Neural crest cell (in vitro differentiated cells): ENCODE data around the gene DENND1A. TPM values are rescaled to one million over a fixed set of nuclear protein-coding genes. Genes with fewer than 3 reads are reported as not detected.

ENCODE experiments used
- DNase-seq: peaks from one replicate; pipeline ENCODE4 v3.0.0; 2021; ENCODE audit warnings: low read depth, mixed read lengths, low spot score
- H3K27ac Mint-ChIP-seq: one replicate; pipeline ENCODE4 v1.8.0; 2021; ENCODE audit warnings: mild to moderate bottlenecking, mixed read lengths; ENCODE audit not compliant: unreplicated experiment
- H3K27me3 Mint-ChIP-seq: 2 replicates; pipeline ENCODE4 v1.8.0; 2021; ENCODE audit warnings: low read depth, mild to moderate bottlenecking, mixed read lengths
- H3K36me3 Mint-ChIP-seq: 2 replicates; pipeline ENCODE4 v1.8.0; 2021; ENCODE audit warnings: low read depth, mild to moderate bottlenecking, mixed read lengths
- H3K4me1 Mint-ChIP-seq: 2 replicates; pipeline ENCODE4 v1.8.0; 2021; ENCODE audit warnings: mixed read lengths
- H3K4me3 Mint-ChIP-seq: one replicate; pipeline ENCODE4 v1.8.0; 2021; ENCODE audit warnings: mild to moderate bottlenecking, mixed read lengths
- H3K9me3 Mint-ChIP-seq: 2 replicates; pipeline ENCODE4 v1.8.0; 2021; ENCODE audit warnings: mixed read lengths
- total RNA-seq: library from RNA; stranded (reverse); gene quantifications from 2 replicates; pipeline ENCODE4 v1.2.1, GENCODE V29; 2021
- TF ChIP-seq, protein P1 (sequence below): fragments of 200-600 bp; sonication (generic); conservative IDR thresholded peaks from 2 replicates; pipeline ENCODE4 v1.5.0; 2021; ENCODE audit warnings: antibody characterized with exemption, mild to moderate bottlenecking

The DENND1A gene
- total RNA-seq, 1 donor from 2014 or later: 17.8 TPM

DNA sequence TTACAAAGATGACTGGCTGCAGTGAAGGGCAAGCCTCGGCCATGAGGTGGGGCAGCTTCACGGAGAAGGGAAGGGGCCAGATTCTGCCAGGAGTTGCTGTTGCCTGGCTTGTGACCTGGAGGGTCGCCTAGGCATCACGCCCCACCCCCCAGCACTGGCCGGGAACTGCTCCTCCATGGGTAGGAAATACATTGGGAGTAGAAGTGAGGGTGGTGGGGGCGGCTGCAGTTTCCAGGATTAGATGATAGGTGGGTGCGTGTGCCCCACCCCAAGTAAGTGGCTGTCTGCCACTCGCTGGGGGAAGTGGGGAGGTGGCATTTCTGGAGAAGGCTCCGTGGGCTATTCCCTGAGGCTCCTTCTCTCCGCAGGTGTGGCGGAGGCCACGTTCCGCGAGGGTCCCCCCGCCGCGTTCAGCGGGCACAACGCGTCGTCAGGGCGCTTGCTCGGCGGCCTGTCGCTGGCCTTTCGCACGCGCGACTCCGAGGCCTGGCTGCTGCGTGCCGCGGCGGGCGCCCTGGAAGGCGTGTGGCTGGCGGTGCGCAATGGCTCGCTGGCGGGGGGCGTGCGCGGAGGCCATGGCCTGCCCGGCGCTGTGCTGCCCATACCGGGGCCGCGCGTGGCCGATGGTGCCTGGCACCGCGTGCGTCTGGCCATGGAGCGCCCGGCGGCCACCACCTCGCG is 557.0 kb downstream of the DENND1A start:
- no peak for DNase-seq
- Mint-ChIP-seq H3K27me3 (peaks cover 5% of the 10 kb centered on the region), H3K9me3 (no peaks in the 10 kb centered on the region), H3K36me3 (no peaks in the 10 kb centered on the region), H3K4me3 (peak overlapping the region; percentile 70), H3K27ac (peak overlapping the region; percentile 35), H3K4me1 (peaks cover 39% of the 10 kb centered on the region)
- TF ChIP-seq, protein P1, sequence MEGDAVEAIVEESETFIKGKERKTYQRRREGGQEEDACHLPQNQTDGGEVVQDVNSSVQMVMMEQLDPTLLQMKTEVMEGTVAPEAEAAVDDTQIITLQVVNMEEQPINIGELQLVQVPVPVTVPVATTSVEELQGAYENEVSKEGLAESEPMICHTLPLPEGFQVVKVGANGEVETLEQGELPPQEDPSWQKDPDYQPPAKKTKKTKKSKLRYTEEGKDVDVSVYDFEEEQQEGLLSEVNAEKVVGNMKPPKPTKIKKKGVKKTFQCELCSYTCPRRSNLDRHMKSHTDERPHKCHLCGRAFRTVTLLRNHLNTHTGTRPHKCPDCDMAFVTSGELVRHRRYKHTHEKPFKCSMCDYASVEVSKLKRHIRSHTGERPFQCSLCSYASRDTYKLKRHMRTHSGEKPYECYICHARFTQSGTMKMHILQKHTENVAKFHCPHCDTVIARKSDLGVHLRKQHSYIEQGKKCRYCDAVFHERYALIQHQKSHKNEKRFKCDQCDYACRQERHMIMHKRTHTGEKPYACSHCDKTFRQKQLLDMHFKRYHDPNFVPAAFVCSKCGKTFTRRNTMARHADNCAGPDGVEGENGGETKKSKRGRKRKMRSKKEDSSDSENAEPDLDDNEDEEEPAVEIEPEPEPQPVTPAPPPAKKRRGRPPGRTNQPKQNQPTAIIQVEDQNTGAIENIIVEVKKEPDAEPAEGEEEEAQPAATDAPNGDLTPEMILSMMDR: no peak

DNA sequence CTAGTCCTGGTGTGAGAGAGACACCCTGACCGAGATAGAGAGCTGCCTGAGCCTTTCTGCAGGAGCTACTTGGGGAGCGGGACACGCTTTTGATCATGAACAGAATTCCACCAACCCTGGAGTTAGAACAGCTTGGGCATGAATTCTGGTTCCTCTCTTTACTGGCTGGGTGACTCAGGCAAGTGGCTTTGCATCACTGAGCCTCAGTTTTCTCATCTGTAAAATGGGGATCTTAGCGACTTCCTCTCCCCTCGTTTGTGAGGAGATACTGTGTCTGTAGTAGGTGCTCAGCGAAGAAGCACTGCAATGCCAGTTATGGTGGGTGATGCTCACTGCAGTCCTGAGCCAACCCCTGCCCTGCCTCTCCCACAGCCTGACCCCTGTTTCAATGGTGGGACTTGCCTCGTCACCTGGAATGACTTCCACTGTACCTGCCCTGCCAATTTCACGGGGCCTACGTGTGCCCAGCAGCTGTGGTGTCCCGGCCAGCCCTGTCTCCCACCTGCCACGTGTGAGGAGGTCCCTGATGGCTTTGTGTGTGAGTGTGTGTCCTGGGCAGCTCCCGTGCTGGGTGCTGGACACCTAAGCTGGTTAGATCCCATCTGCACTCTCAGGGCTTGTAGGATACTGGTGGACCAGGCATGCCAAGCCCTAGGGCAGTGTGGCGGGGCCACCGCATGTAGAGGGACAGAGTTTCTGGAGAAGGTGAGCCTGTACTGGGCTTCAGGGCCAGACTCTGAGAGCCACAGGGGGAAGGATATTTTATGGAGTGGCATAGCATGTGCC is 557.9 kb downstream of the DENND1A start:
- no peak for DNase-seq
- peaks cover 2% of the 10 kb centered on the region for H3K36me3 Mint-ChIP-seq
- peak overlapping the region; percentile 70 for H3K4me3 Mint-ChIP-seq
- no peaks in the 10 kb centered on the region for H3K9me3 Mint-ChIP-seq
- H3K27ac Mint-ChIP-seq: no peak overlapping the region
- H3K4me1 Mint-ChIP-seq: peaks cover 31% of the 10 kb centered on the region
- TF ChIP-seq, protein P1: no peak
- H3K27me3 Mint-ChIP-seq: peaks cover 5% of the 10 kb centered on the region

DNA sequence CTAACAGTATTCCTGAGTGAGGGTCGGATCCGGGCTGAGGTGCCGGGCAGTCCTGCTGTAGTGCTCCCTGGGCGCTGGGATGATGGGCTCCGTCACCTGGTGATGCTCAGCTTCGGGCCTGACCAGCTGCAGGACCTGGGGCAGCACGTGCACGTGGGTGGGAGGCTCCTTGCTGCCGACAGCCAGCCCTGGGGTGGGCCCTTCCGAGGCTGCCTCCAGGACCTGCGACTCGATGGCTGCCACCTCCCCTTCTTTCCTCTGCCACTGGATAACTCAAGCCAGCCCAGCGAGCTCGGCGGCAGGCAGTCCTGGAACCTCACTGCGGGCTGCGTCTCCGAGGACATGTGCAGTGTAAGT is 558.7 kb downstream of the DENND1A start:
- TF ChIP-seq, protein P1: no peak
- Mint-ChIP-seq H3K4me3 (no peak overlapping the region), H3K27me3 (peaks cover 5% of the 10 kb centered on the region), H3K27ac (no peak overlapping the region), H3K9me3 (no peaks in the 10 kb centered on the region), H3K4me1 (peaks cover 25% of the 10 kb centered on the region), H3K36me3 (peaks cover 2% of the 10 kb centered on the region)
- no peak for DNase-seq

DNA sequence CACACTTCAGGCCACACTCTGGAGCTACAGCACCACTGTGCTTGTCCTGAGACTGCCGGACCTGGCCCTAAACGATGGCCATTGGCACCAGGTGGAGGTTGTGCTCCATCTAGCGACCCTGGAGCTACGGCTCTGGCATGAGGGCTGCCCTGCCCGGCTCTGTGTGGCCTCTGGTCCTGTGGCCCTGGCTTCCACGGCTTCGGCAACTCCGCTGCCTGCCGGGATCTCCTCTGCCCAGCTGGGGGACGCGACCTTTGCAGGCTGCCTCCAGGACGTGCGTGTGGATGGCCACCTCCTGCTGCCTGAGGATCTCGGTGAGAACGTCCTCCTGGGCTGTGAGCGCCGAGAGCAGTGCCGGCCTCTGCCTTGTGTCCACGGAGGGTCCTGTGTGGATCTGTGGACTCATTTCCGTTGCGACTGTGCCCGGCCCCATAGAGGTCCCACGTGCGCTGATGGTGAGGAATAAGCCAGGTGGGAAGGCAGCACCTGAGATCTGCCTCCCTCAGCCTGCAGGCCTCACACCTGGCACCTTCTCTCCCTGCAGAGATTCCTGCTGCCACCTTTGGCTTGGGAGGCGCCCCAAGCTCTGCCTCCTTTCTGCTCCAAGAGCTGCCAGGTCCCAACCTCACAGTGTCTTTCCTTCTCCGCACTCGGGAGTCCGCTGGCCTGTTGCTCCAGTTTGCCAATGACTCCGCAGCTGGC is 559.2 kb downstream of the DENND1A start:
- Mint-ChIP-seq H3K4me1 (peaks cover 25% of the 10 kb centered on the region), H3K36me3 (peaks cover 2% of the 10 kb centered on the region), H3K9me3 (no peaks in the 10 kb centered on the region), H3K27ac (no peak overlapping the region), H3K27me3 (peaks cover 5% of the 10 kb centered on the region), H3K4me3 (no peak overlapping the region)
- DNase-seq: no peak
- TF ChIP-seq, protein P1: no peak

DNA sequence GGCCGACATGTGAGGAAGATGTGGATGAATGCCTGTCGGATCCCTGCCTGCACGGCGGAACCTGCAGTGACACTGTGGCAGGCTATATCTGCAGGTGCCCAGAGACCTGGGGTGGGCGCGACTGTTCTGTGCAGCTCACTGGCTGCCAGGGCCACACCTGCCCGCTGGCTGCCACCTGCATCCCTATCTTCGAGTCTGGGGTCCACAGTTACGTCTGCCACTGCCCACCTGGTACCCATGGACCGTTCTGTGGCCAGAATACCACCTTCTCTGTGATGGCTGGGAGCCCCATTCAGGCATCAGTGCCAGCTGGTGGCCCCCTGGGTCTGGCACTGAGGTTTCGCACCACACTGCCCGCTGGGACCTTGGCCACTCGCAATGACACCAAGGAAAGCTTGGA is 559.8 kb downstream of the DENND1A start:
- no peaks in the 10 kb centered on the region for H3K9me3 Mint-ChIP-seq
- H3K27ac Mint-ChIP-seq: no peak overlapping the region
- TF ChIP-seq, protein P1: no peak
- H3K36me3 Mint-ChIP-seq: peaks cover 2% of the 10 kb centered on the region
- H3K4me1 Mint-ChIP-seq: peaks cover 26% of the 10 kb centered on the region
- no peak for DNase-seq
- H3K27me3 Mint-ChIP-seq: peaks cover 5% of the 10 kb centered on the region
- peak overlapping the region; percentile 17 for H3K4me3 Mint-ChIP-seq
